ENCODE measurements around the gene LCN15. TPM values are rescaled to one million over a fixed set of nuclear protein-coding genes. Genes with fewer than 3 reads are reported as not detected.

The LCN15 gene
- total RNA-seq, 1 donor from 2014 or later = not detected

DNA sequence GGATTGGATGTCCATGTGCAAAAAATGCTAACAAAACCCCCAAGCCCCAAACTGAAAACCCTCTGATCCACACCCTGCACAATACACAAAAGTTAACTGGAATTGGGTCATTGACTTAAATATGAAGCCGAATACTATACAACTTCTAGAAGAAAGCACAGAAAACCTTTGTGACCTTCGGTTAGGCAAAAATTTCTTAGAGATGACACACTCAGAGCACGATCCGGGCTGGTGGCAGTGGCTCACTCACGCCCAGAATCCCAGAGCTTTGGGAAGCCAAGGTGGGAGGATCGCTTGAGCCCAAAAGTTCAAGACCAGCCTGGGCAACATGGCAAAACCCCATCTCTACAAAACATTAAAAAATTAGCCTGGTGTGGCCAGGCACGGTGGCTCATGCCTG, 53.8 kb downstream of the LCN15 start:
- H3K27ac Mint-ChIP-seq = no peak overlapping the region
- Histone ChIP-seq H3K4me2 (no peak overlapping the region), H2AFZ (replicated peaks) (no peak overlapping the region), H3K4me1 (peaks cover 9% of the 10 kb centered on the region), H3K79me2 (ENCODE audit: low read depth) (peaks cover 23% of the 10 kb centered on the region), H3K9me3 (ENCODE audit: low read depth) (no peaks in the 10 kb centered on the region), H3K4me3 (no peak overlapping the region), H3K27me3 (peaks cover 25% of the 10 kb centered on the region), H3K36me3 (no peaks in the 10 kb centered on the region), H3K9ac (no peak overlapping the region), H4K20me1 (ENCODE audit: low read depth) (peaks cover 27% of the 10 kb centered on the region), H3K27ac (no peak overlapping the region), H3F3A (ENCODE audit: low read depth) (peaks cover 9% of the 10 kb centered on the region)
- peak overlapping the region; percentile 57 for H3K4me3 Mint-ChIP-seq
- no peak for DNase-seq (ENCODE audit: low spot score)
- H3K9me3 Mint-ChIP-seq = no peaks in the 10 kb centered on the region
- TF ChIP-seq CTCF (IDR thresholded peaks at IDR 0.05) (no peak), EZH2 (IDR thresholded peaks at IDR 0.05) (no peak), EZH2phosphoT487 (IDR thresholded peaks at IDR 0.05) (no peak)
- peaks cover 13% of the 10 kb centered on the region for H3K4me1 Mint-ChIP-seq
- H3K36me3 Mint-ChIP-seq = peaks cover 1% of the 10 kb centered on the region
- peaks cover 5% of the 10 kb centered on the region for H3K27me3 Mint-ChIP-seq (ENCODE audit: insufficient read depth, low read depth)

Small RNA genes within 50 kb of the gene (microRNA-seq; reads per million reads assigned to microRNA genes)
- not detected for gene MIR6722

Small RNA genes within 50 kb of the gene (small RNA-seq; reads per million reads assigned to genes)
- gene AL355987.2 (not detected), gene ATP6V1G1P3 (not detected), gene MIR6722 (not detected)

Other genes starting within 250 kb of the LCN15 start
- 11.7 and 32.4 TPM in 2 replicates for gene NOTCH1, start 218.5 kb downstream of the LCN15 start, total RNA-seq (ENCODE audit: low replicate concordance)
- gene EGFL7, start 101.6 kb downstream of the LCN15 start, total RNA-seq (ENCODE audit: low replicate concordance) = 16.5 and 47.4 TPM in 2 replicates
- gene AGPAT2, start 77.1 kb downstream of the LCN15 start, total RNA-seq (ENCODE audit: low replicate concordance) = 2.4 and 3.4 TPM in 2 replicates
- 11.8 and 52.8 TPM in 2 replicates for gene DIPK1B, start 51.9 kb downstream of the LCN15 start, total RNA-seq (ENCODE audit: low replicate concordance)
- not detected in 2 replicates for gene LCN10, start 21.6 kb downstream of the LCN15 start, total RNA-seq (ENCODE audit: low replicate concordance)
- not detected in 2 replicates for gene LCN6, start 16.0 kb downstream of the LCN15 start, total RNA-seq (ENCODE audit: low replicate concordance)
- gene LCN8, start 6.3 kb downstream of the LCN15 start, total RNA-seq (ENCODE audit: low replicate concordance) = not detected in 2 replicates
- 19.9 and 46.8 TPM in 2 replicates for gene TMEM141, start 26.8 kb upstream of the LCN15 start, total RNA-seq (ENCODE audit: low replicate concordance)
- gene CCDC183, start 31.8 kb upstream of the LCN15 start, total RNA-seq (ENCODE audit: low replicate concordance) = 0.84 and 2.1 TPM in 2 replicates
- gene RABL6, start 43.4 kb upstream of the LCN15 start, total RNA-seq (ENCODE audit: low replicate concordance) = 71.2 and 148 TPM in 2 replicates
- gene AJM1, start 78.0 kb upstream of the LCN15 start, total RNA-seq (ENCODE audit: low replicate concordance) = 0.77 TPM in 1 of 2 replicates, not detected in the other
- 58.8 and 110 TPM in 2 replicates for gene PHPT1, start 84.9 kb upstream of the LCN15 start, total RNA-seq (ENCODE audit: low replicate concordance)
- gene MAMDC4, start 87.8 kb upstream of the LCN15 start, total RNA-seq (ENCODE audit: low replicate concordance) = 2.6 and 8.3 TPM in 2 replicates
- 269 and 293 TPM in 2 replicates for gene EDF1, start 101.8 kb upstream of the LCN15 start, total RNA-seq (ENCODE audit: low replicate concordance)
- 16.1 and 33.9 TPM in 2 replicates for gene TRAF2, start 122.0 kb upstream of the LCN15 start, total RNA-seq (ENCODE audit: low replicate concordance)
- 21.5 and 85.1 TPM in 2 replicates for gene FBXW5, start 180.2 kb upstream of the LCN15 start, total RNA-seq (ENCODE audit: low replicate concordance)
- gene C8G, start 180.7 kb upstream of the LCN15 start, total RNA-seq (ENCODE audit: low replicate concordance) = not detected in 2 replicates
- gene LCN12, start 187.8 kb upstream of the LCN15 start, total RNA-seq (ENCODE audit: low replicate concordance) = 0.19 TPM in 1 of 2 replicates, not detected in the other
- gene PTGDS, start 213.0 kb upstream of the LCN15 start, total RNA-seq (ENCODE audit: low replicate concordance) = not detected in 2 replicates
- gene LCNL1, start 218.5 kb upstream of the LCN15 start, total RNA-seq (ENCODE audit: low replicate concordance) = 0.09 TPM in 1 of 2 replicates, not detected in the other
- 31.5 and 79.6 TPM in 2 replicates for gene PAXX, start 227.9 kb upstream of the LCN15 start, total RNA-seq (ENCODE audit: low replicate concordance)
- gene CLIC3, start 232.1 kb upstream of the LCN15 start, total RNA-seq (ENCODE audit: low replicate concordance) = not detected in 2 replicates